NCI-H526 treated with DMSO at 0.1 percent for 48 hours (cell line): Measurements from ENCODE around the gene PIGV.
A peak's percentile ranks its signal among the peaks of the same experiment; 100 is the strongest.
"Not testable (repeated sequence)": the region's sequence is repeated elsewhere in the genome, so short reads cannot be mapped to it uniquely, and the experiment has no call there.

Experiments
- DNase-seq: peaks from one replicate; lab custom pipeline; 2025; lab: John Stamatoyannopoulos, UW

PIGV gene

GRCh38 chr1:26794391-26794790 lies 6.6 kb downstream of the PIGV start:
- no peak for DNase-seq

- DNase-seq, result no peak
These were observed 9.9 kb downstream of the PIGV start for GRCh38 chr1:26797627-26798026.

GRCh38 chr1:26799479-26800142 lies 11.9 kb downstream of the PIGV start:
- DNase-seq, result no peak

DNA sequence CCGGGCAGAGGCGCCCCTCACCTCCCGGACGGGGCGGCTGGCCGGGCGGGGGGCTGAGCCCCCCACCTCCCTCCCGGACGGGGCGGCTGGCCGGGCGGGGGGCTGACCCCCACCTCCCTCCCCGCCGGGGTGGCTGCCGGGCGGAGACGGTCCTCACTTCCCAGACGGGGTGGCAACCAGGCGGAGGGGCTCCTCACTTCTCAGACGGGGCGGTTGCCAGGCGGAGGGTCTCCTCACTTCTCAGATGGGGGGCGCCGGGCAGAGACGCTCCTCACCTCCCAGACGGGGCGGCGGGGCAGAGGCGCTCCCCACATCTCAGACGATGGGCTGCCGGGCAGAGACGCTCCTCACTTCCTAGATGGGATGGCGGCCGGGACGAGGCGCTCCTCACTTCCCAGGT lies 16.2 kb downstream of the PIGV start:
- DNase-seq, result not testable (repeated sequence)

DNA sequence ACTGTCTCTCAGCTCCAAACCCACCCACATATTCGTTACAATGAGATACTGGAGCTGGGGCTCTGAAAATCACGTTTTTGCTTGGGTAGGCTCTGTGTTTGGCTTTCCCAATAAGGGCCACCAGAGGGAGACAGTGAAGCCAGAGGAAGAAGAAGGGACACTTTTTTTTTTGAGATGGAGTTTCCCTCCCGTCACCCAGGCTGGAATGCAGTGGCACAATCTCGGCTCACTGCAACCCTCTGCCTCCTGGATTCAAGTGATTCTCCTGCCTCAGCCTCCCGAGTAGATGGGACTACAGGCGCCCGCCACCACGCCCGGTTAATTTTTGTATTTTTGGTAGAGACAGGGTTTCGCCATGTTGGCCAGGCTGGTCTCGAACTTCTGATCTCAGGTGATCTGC lies 22.4 kb downstream of the PIGV start:
- DNase-seq, result not testable (repeated sequence)

DNA sequence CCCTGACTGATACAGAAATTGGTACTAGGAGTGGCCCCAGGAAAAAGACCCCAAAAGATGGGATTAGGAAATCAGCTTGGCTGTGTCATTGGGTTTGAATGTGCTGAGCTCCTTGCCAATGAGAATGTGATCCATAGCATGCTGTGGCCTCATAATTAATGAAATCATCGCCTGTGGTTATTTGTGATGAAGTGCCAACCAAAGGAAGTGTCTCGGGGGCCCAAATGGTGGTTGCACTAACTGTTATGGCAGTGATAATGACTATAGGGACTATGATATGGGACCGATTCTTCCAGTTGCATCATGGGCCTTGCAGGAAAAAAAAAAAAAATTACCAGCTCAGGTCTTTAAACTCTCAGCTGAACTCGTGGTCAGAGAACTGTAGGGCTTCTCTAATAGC lies 23.3 kb downstream of the PIGV start:
- no peak for DNase-seq

GRCh38 chr1:26811708-26812107 lies 24.0 kb downstream of the PIGV start:
- DNase-seq, result no peak

GRCh38 chr1:26814377-26814776 lies 26.6 kb downstream of the PIGV start:
- no peak for DNase-seq

- DNase-seq, result no peak
These were observed 27.1 kb downstream of the PIGV start for GRCh38 chr1:26814893-26815292.

- no peak for DNase-seq
These were observed 33.1 kb downstream of the PIGV start for GRCh38 chr1:26820784-26821269.

DNA sequence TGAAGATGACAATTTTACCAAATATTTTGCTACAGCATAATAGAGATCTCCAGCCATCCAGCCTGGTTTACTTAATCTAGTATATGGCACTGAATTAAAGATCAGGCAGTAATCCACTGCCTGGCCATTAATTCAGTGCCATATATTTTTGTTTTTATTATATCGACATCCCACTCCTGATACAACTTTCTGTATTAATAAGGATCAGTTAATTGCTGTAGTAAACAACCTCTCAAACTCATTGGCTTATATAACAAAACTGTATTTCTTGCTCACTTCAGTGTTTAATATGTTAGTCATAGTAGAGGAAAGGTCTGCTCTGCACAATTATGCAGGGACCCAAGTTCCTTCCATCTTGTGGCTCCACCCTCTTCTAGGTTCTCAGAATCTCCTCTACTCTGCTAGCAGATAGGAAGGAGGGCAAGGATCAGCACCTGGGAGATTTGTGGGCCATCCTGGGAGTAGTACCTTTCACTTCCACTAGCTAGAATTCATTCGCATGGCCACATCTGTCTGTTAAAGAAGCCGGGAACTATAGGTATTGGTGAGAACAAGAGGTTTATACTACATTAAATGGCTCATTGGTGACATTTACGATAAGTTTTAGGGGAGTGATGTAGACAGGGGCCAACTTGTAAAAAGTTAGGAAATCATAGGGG lies 35.1 kb downstream of the PIGV start:
- DNase-seq, result no peak

DNA sequence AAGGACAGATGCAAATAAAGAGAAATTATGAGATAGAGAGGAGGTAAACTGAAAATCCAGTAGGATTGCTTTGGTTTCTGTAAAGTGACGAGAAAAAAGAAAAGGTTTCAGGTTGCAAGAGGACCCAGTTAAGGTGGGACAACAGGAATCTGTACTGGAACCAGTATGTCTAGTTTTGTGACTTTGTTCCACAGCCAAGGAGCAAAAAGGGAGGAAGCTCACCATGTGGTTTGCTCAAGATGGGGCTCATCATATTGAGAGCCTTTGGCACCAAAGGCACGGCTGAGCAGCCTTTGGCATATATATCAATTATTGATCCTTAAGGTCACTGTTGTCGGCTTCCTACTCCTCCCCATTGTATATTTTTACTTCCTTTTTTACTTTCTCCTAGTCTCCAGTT lies 37.0 kb downstream of the PIGV start:
- DNase-seq, result no peak

GRCh38 chr1:26826261-26827105 lies 38.7 kb downstream of the PIGV start, which contains the start of gene ZDHHC18:
Gene ZDHHC18 (plus strand): TSS chr1:26826688. CDS start chr1:26826805, 117 bp downstream.
- peak; percentile 24 for DNase-seq

DNA sequence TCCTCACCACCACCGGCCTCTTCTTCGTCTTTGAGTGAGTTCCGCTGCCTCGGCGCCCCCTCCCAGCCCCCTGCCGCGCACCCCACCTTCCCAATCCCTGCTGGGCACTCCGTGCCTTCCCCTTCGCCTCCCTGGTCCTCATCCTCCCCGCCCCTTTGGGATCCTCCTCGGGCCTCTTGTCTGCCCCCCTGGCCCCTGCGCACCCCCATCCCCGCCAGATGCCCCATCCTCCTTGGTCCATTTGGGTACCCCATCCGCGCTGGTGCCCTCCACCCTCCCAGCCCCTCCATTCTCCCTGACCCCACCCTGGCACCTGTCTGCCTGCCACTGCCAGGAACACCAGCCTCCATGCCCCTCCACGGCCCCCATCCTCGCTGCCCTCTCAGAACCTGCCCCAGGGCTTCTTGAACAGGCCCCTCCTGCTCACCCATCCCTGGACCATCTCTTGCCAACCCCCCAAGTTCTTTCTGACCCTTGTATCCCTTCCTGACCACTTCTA lies 39.4 kb downstream of the PIGV start:
- DNase-seq, result no peak

- DNase-seq, result no peak
These were observed 39.9 kb downstream of the PIGV start for GRCh38 chr1:26827663-26828062.

GRCh38 chr1:26828411-26828991 lies 40.8 kb downstream of the PIGV start:
- no peak for DNase-seq

- no peak for DNase-seq
These were observed 41.6 kb downstream of the PIGV start for GRCh38 chr1:26829184-26829911.

- no peak for DNase-seq
These were observed 43.3 kb downstream of the PIGV start for GRCh38 chr1:26831059-26831458.

- DNase-seq, result no peak
These were observed 43.9 kb downstream of the PIGV start for GRCh38 chr1:26831546-26832248.

- DNase-seq, result no peak
These were observed 44.7 kb downstream of the PIGV start for GRCh38 chr1:26832249-26832960.
